CD4-positive, alpha-beta T cell treated with Interleukin-4 for 1 hour (primary cell): ENCODE measurements around the gene A4GNT.
"Not testable (repeated sequence)": the region's sequence is repeated elsewhere in the genome, so short reads cannot be mapped to it uniquely, and the experiment has no call there.

Experiments used
- DNase-seq, 2 donors: peaks; one replicate each; pipeline ENCODE4 v3.0.0-alpha.2; 2020 to 2022

A4GNT gene

DNA sequence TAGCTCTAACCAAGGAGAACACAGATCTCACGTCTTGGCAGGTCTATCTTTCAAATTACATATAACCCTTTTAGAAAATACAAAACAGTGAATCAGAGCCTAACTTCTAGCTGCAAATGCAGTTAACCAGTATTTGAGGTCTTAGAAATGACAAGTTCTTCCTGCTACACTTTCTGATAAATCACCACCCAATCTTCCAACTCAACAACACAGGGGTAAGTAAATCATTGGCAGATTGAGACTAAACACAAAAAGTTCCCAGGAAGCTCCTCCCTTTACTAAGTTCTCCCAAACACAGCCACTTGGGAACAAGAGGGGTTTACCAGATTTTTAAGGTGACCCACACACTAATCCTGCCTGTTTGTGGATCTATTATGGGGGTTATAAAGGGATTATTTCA, at the start of gene A4GNT:
Gene A4GNT (minus strand): TSS at position 152 of the 400 bp plus-strand sequence. CDS start 1,134 bp downstream, outside the sequence.
- DNase-seq, result no peak

DNA sequence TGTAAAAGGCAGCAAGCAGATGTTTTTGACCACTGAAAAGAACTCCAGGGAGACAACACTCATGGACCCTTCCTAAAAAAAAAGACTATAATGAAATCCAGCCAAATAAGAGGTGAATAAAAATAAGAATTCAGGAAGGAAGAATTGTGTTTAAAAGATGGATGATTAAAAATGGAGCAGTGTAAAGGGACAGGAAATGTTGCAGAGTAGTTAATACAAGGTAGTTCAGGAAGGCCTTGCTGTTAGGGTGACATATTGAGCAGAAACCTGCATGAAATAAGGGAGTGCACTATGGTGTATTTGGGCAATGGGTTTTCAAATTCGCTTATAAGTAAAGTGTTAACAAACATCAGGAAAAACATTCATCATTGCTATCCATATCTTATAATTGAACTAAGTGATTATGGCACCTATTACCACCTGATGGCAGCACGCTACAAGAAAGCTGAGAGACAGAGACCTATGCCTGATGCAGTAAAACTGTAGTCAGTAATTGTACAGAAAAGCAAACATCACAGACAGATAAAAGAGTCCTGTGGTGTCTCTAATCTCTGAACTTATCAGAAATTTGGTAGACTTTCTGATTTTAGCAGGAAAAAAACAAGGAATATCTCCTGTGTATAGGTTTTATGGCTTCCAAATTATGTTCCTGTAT, 48.3 kb upstream of the A4GNT start:
- peak; percentile 22 to 57 for DNase-seq

DNA sequence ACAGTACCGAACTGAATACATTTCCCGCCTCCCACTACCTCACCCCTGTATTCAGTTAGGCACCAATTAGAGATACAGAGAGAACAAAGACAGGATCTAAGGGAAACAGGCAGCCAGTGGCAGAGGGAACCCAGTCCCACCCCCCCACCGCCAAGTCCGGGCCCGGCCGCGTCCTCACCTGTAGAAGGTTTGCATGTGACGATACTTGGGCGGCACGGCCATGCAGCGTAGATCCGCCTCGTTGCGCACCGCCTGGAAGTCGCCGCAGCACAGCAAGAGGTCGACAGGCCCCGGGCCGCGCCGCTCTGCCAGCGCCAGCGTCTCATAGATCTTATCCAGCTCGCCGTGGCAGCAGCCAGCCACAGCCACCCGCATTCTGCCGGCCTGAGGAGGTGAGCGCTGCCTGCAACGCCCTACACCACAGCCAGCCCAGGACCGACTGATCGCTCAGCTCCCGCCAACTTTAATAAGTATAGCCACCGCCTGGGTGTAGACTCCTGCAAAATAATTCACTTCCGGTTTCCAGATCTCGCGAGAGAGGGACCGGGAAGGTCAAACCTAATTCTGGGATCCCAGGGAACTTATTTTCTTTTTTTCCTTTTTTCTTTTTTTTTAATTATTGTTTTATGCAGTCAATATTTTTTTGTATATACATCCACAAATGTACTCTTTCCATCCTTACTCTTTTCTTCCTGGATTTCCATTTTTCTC, 42.4 kb upstream of the A4GNT start, which contains the start of gene DBR1:
Gene DBR1 (minus strand): TSS at position 501 of the 711 bp plus-strand sequence. CDS start 126 bp downstream, at position 375.
- DNase-seq, result peak; percentile 82 to 89

DNA sequence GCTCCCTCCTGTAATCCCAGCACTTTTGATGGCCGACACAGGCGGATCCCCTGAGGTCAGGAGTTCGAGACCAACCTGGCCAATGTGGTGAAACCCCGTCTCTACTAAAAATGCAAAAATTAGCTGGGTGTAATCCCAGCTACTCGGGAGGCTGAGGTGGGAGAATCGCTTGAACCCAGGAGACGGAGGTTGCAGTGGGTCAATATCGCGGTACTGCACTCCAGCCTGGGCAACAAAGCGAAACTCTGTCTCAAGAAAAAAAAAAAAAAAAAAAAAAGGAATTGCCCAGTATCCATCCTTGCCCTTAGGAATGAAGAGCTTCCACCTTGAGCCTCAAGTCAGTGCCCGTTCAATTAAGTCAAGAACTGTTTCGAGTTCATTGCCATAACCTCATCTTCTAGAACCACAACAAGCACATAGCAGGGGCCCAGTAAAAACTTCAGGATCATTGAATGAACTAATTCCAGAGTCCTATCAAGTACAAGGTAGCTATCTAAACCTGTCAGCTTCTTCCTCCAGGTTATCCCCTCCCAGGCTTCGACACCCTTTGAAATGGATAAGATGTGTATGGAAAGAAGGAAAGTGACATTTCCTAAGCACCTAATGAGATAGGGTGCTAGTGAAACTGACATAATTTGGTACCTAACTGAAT, 41.7 kb upstream of the A4GNT start:
- no peak for DNase-seq

DNA sequence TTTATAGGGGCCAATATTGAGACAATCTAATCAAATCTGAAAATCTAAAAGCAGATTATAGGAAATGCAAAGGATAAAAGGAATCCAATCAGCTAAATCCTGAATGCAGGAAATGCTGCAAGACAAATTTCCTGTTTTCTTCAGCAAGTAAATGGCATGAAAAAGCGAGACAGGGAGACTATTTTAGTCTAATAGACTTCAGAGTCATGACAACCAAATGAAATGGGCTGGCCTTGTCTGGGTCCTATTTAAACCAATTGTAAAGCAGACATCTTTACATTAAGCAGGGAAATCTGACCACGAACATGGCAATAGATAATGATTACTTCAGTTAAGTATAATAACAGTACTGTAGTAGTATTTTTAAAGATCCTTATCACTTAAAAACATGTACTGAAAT, 40.4 kb upstream of the A4GNT start:
- DNase-seq, result no peak

DNA sequence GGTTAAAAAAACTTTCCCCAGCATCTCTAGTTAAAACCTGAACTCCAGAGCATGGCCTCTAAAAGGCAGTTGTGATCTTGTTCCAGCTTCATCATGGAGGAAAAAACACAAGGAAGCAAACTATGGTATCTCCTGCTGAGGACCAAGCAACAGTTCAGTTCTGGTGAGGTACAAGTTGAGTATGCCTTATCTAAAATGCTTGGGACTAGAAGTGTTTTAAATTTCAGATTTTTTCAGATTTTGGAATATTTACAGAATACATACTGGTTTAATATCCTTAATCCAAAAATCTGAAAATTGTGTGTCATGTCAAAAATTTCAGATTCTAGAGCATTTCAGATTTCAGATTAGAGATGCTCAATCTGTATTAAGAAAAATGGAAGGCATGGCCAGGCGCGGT, 32.9 kb upstream of the A4GNT start:
- DNase-seq, result no peak

DNA sequence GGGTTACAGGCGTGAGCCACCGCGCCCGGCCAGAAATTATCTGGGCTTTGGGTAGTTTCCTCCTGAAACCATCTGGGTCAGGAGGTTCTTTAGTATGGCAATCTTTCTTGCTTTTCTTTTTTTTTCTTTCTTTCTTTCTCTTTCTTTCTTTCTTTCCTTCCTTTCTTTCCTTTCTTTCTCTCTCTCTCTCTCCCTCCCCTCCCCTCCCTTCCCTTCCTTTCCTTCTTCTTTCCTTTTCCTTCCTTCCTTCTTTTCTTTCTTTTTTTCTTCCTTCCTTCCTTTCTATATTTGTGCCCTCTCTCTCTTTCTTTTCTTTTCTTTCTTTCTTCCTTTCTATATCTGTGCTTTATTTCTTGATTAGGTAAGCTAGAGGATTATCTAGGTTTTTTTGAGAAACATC, 25.6 kb upstream of the A4GNT start:
- no peak for DNase-seq

DNA sequence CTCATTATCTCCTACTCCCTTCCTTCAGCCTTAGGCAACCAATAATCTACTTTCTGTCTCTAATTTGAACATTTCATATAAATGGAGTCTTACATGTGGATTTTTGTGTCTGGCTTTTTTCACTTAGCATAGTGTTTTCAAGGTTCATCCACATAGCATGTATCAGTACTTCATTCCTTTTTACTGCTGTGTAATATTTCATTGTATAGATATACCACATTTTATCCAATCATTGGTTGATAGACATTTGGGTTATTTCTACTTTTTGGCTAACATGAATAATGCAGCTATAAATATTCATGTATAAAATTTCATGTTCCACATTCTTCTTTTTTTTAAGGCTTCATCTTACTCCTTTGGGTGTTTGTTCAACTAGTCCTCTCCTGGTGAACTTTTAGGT, 22.3 kb upstream of the A4GNT start:
- DNase-seq, result no peak

DNA sequence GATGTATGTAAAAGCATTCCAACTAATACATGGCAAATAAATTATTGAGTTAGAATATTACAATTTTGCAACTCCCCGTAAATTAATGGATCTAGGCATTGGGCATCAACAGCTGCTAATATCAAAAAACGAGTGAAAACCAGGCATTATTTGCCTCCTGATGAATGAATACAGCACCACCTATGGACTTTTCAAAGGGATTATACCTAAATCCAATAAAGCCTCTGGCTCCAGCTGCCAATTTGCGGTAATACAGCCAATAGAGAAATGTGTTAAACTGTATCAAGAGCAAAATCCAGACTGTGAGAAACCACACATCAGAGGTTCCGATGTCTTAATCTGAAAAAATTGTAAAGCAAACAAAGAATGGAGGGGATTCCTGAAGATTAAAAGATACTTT, 16.3 kb upstream of the A4GNT start:
- DNase-seq, result no peak

DNA sequence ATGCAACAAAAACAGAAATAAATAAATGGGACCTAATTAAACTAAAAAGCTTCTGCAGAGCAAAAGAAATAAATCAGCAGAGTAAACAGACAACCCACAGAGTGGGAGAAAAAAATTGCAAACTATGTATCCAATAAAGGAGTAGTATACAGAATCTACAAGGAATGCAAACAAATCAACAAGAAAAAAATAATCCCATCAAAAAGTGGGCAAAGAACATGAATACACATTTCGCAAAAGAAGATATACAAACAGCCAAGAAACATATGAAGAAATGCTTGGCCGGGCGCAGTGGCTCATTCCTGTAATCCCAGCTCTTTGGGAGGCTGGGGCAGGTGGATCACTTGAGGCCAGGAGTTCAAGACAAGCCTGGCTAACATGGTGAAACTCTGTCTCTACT, 10.0 kb upstream of the A4GNT start:
- DNase-seq, result not testable (repeated sequence)

DNA sequence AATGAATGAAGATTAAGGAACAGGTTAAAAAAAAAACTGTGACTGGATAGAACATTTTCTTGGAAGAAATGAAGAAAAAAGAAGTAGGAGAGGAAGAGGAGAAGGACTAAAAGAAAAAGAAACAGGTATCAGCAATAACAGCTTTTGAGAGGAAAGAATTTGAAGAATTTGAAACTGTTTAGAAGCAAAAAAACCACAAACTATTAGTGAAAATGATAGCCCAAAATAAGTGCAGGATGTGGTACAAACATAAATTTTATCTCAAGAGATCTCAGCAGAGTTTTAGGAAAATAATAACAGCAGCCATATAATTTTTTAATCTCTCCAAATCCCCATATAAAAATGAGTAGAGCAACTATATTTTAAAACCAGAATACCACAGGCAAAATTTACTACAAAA, 8.8 kb upstream of the A4GNT start:
- DNase-seq, result no peak

DNA sequence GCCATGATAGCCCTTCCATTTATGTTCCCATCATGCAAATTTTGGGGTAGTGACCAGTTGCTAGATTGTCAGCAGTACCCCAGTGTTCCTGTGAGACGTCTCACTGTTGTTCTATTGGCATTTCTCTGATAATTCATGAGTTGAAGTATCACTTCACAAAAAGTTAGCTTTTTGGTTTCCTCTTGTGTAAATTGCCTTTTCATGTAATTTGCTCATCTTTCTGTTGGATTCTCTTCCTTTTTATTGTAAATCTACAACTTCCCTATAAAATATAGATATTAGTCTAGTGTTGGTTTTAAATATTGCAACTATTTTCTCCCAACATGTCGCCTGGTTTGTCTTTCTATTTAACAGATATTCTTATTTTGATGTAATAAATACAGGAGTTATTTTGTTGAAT, 7.5 kb upstream of the A4GNT start:
- DNase-seq, result no peak

DNA sequence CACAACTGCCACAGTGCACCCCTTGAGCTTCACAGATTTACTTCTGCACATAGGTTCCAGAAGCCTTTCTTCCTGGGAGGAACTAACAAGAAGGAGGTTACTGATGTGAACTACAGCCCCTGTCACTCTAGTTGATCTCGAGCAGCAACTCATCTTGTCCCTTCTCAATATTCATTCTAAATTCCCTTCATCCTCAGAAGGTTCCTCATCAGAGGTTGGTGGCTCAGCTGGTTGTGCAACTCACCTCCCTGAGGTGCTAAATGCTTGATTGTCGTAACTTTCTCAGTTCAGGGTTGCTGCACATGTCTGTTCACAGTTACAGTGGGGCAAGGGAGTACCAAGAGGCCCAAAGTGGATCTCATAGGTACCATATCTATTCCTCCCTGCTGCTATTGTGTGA, 5.7 kb upstream of the A4GNT start:
- DNase-seq, result no peak

DNA sequence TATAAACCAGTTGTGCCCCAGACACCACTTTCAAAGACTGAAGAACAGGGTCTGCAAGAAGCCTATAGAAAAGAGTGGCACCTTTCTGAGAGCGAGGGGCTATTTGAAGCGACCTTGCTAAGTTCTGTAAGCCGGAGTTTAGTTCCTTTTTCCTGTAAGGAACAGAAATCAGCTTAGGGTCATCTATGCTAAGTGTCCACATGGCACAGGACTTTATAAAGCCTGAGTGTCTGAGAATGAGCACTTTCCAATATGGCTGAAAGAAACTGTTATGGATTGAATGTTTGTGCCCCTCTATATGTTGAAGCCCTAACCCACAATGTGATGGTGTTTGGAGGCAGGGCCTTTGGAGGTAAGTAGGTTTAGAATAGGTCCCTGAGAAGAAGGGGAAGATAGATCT, 4.0 kb upstream of the A4GNT start:
- no peak for DNase-seq

DNA sequence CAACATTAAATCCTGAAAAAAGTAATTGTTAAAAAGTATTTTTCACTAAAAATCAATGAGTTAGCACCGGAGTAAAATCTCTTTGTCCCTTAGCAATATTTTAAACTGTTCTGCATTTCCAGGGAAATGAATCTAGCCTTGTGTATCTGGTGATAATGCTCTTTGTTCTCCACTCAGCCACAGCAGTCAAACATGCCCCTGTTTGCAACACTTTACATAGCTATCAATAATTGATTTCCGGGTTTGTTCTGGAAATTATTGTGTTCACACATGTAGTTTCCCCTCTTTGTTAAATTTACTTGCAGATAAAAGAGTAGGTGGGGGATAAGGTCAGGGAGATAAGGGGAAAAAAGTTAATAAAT, 3.6 kb upstream of the A4GNT start:
- DNase-seq, result no peak

DNA sequence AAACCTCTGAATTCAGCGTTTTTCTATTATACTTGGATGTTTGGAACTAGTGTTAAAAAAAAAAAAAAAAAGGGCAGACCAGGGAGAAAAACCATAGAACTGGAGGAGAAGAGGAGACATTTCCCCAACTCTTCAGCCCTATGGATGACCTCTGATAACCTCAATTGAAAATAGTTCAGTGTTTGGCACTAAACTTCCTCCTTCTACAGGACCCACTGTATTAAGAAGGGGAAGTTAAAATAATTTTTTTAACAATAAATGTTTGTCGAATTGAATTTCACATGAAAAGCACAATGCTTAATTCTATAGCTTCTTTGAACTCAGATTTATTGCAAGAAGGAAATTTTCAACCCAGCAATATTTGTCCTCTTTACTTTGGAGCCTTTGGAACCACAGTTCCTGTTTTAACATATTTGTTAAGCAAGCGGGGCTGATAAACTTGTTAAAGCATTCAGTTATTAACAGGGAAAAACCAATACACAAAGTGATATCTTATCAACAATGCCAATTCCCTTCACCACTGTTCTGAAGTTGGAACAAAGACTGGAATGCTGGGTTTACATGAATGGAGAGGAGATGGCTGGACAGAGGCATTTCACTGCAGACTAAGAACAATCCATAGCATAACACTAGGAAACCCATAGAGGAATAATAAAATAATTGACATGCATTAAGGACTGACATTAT, 3.1 kb upstream of the A4GNT start:
- no peak for DNase-seq

DNA sequence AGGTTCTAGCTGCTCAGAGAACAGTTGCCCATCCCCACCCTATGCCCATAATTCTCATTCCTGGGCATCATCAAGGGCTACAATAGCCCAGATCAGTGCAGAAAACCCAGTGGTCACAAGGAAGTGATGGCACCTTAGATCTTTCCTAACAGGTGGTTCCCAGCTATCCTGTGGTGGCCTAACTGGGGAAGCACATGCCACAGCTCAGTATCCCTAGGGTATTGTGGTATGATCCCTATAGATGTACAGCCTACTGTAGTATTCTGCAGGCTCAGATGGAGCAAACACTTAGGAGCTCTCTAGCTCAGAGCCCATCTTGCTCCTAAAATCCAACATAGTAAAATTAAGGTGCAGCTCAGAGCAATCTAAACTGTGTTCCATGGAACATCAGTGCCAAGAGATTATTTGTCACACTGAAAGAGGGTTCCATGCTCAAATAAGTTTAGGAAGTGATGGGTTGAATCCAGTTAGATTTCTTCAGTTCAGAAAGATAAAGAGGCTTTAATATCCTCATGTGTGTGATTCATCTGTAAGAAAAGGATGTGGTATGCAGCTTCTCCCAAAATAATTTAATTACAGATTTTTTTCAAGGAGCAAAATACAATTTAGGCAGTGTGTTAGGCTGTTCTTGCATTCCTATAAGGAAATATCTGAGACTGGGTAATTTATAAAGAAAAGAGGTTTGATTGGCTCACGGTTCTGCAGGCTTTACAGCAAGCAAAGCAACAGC, 4.4 kb downstream of the A4GNT start:
- DNase-seq, result no peak

DNA sequence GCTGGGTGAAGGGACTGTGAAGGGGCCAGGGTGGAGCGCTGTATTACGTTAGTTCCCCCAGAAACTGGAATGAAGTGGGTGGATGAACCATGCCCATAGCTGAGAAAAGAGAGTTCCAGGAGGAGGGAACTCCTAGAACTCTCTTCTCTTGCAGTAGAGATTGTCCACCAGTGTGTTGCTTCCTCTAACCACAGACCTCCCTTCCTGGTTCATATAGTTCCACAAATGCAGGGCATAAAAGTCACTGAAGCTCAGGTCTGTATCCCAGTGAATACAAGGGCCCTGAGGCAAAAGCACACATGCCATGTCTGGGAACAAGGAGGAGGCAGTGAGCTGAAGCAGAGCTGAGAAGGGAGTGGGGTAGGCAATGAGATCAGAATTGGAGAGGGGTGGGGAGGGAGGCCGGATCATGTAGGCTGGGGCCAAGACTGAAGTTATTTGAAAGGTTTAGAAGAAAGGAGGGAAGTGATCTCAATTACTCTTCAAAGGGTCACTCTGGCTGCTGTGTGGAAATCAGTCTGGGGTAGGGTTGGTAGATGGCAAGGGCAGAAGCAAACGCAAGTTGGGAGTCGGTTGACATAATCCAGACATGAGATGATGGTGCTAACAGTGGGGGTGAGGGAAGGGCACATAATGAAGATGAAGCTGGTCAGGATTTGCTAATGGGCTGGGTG, 6.5 kb downstream of the A4GNT start:
- DNase-seq, result no peak

DNA sequence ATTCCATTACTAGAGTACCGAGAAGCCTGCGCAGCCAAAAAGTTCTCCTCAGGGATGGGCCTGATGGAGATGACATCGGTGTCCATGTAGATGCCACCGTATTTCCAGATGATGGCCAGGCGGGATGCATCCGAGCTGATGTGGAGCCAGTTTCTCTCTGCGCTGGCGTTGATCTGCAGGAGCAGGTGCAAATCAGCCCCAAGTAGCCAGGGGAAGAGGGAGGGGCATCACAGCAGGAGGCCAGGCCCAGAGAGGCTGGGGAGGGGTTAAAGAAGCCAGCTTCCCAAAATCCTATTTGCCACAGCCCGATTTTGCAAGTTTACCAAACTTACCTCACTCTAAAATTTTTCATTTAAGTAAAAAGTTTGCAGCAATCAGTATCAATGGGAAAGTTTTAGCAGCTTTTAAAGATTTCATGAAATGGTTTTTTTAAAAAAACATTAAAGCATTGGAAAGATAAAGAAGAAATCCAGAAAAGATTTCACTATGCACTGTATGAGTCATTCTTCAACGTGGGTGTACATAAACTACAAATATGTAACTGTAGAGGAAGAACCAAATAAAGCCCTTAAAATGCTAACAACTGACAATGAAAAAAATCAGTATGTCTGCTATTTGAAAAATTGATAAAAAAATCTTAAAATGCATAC, 7.4 kb downstream of the A4GNT start:
- DNase-seq, result no peak

DNA sequence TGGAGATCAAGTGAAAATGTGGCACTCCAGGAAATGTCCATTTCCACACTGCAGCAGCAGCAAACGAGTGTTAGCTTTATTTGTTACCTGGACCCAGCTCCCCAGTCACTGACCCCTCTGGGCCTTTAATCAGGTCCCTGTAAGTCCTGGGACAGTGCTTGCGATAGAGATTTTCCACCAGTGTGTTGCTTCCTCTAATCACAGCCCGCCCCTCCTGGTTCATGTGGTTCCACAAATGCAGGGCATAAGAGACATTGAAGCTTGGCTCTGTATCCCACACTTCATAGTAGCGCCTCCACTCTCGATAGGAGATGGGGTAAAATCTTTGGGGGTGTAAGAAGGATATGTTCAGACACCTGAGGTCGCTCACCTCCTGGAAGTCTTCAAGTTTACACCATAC, 8.0 kb downstream of the A4GNT start:
- DNase-seq, result no peak

DNA sequence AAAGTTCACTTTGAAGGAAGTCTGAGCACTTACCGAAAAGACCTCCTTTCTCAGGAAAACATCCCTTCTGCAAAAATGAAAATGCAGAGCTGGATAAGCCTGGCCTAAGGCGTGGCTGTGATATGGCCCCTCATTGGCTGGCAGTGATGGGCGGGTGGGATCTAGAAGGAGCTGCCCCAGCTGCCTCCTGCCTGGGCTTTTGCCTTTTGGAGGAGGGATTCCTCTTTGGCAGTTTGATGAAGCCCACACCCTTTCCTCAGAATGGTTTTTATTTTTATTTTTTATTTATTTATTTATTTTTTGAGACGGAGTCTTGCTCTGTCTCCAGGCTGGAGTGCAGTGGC, 12.8 kb downstream of the A4GNT start:
- no peak for DNase-seq
